ENCODE measurements around the gene PTK6. TPM values are rescaled to one million over a fixed set of nuclear protein-coding genes. Genes with fewer than 3 reads are reported as not detected.

Gene PTK6
- total RNA-seq, 1 donor from 2014 or later, result not detected

DNA sequence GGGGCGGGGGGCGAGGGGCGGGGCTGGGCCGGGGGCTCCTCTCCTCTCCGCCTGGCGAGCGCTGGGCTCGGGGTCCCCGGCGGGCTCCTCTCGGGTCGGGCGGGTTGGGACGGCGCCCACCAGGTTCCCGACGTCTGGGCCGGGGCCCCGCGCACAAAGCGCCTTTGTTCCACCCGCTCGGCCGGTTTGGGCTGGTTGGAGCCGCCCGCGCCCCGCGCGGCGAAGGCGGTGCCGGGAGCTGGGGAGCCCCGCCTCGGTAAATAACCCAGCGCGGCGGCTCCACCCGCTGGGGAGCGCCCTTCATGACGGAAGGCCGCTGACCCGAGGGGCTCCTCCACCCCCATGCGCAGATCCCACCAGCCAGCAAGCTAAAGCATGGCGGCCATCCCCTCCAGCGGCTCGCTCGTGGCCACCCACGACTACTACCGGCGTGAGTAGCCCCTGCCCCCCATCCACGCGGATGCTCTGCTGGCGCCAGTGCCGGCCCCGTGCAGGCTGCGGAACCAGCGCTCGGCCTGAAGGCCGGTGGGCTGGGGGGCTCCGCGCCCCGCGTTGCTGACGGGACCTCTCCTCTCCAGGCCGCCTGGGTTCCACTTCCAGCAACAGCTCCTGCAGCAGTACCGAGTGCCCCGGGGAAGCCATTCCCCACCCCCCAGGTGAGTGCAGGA is 16.1 kb downstream of the PTK6 start:
- intact Hi-C loops (cut with micrococcal nuclease), result no loop called here
- TF ChIP-seq, protein P1, sequence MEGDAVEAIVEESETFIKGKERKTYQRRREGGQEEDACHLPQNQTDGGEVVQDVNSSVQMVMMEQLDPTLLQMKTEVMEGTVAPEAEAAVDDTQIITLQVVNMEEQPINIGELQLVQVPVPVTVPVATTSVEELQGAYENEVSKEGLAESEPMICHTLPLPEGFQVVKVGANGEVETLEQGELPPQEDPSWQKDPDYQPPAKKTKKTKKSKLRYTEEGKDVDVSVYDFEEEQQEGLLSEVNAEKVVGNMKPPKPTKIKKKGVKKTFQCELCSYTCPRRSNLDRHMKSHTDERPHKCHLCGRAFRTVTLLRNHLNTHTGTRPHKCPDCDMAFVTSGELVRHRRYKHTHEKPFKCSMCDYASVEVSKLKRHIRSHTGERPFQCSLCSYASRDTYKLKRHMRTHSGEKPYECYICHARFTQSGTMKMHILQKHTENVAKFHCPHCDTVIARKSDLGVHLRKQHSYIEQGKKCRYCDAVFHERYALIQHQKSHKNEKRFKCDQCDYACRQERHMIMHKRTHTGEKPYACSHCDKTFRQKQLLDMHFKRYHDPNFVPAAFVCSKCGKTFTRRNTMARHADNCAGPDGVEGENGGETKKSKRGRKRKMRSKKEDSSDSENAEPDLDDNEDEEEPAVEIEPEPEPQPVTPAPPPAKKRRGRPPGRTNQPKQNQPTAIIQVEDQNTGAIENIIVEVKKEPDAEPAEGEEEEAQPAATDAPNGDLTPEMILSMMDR (IDR thresholded peaks at IDR 0.05; ENCODE audit: borderline replicate concordance), result peak; percentile 36
- no peaks in the 10 kb centered on the region for H3K9me3 ChIP-seq (replicated peaks)
- H3K27me3 ChIP-seq (ENCODE audit: low read depth), result no peaks in the 10 kb centered on the region
- peak; percentile 67 for DNase-seq
- peaks cover 46% of the 10 kb centered on the region for H3K4me1 ChIP-seq
- peak overlapping the region; percentile 97 for H3K27ac ChIP-seq (replicated peaks)
- H3K4me3 ChIP-seq, result peak overlapping the region; percentile 91
- H3K36me3 ChIP-seq, result peaks cover 15% of the 10 kb centered on the region

DNA sequence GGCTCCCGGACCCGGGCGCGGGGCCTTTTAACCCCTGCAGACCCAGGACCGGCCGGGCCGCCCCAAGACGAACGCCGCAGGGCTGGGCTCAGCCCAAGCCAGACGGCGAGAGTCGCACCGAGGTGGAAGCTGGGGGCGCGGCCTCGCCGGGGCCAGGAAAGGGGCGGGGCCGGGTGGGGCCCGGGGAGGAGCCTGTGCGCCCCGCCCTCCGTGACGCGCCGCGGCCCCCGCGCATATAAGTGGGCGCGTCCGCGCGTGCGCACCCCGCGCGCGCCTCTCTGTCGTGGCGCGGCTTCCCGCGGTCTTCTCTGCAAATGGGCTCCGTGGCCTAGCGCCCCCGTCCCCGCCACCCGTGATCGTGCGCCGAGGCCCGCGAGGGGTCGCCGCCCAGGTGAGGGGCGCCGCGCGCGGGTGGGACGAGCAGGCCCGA is 16.7 kb downstream of the PTK6 start, which contains the start of gene PPDPF:
TSS of gene PPDPF (plus strand) at position 262 of the 430 bp plus-strand sequence. CDS start 544 bp downstream, outside the sequence.
- Histone ChIP-seq H3K36me3 (peaks cover 15% of the 10 kb centered on the region), H3K4me3 (peak within 1 kb of the TSS; percentile 91), H3K27ac (replicated peaks) (peak within 1 kb of the TSS; percentile 97), H3K27me3 (ENCODE audit: low read depth) (no peaks in the 10 kb centered on the region), H3K9me3 (replicated peaks) (no peaks in the 10 kb centered on the region), H3K4me1 (peaks cover 46% of the 10 kb centered on the region)
- TF ChIP-seq, protein P1 (IDR thresholded peaks at IDR 0.05; ENCODE audit: borderline replicate concordance), result no peak
- DNase-seq, result peak; percentile 88
- intact Hi-C loops (cut with micrococcal nuclease), result no loop called here

DNA sequence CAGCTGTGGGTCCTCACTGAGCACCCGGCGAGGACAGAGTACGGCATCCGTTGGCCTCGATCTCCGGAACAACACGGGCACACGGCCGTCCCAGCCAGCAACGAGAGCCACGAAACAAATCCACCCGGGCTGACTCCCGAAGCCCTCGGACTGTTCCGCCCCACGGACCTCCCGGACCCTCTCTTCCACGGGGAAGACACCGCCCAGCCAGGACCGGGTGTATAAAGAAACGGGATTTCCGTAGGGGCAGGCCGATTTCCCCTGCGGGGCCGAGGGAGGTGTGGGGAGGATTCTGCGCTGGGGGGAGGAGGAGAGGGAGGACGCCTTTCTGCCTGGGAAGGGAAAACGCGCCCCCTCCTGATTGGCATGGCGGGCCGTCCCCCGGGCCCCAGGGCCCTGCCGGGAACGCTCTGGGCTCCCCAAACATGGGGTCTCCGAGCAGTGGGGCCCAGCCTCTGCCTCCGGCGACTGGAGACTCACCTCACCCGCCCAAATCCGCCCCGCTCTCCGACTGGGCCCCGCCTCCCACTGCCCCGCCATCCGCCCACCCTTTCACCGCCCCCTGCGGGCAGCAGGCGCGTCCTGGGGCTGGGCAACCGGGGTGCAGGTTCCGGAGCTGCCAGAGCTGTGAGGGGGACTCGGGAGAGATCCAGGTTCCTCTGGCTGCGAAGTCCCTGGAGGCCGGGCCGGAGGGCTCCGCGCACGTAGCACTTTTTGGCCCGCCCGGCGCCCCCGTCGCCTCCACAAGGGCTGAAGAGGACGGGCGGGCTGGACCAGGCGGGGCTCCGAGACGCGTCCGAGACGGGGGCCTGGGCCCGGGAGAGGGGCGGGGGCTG is 17.3 kb downstream of the PTK6 start:
- Histone ChIP-seq H3K4me3 (peak overlapping the region; percentile 91), H3K36me3 (peaks cover 15% of the 10 kb centered on the region), H3K4me1 (peaks cover 46% of the 10 kb centered on the region), H3K9me3 (replicated peaks) (no peaks in the 10 kb centered on the region), H3K27me3 (ENCODE audit: low read depth) (no peaks in the 10 kb centered on the region), H3K27ac (replicated peaks) (peak overlapping the region; percentile 97)
- TF ChIP-seq, protein P1 (IDR thresholded peaks at IDR 0.05; ENCODE audit: borderline replicate concordance), result peak; percentile 57
- peak; percentile 70 for DNase-seq
- intact Hi-C loops (cut with micrococcal nuclease), result no loop called here

DNA sequence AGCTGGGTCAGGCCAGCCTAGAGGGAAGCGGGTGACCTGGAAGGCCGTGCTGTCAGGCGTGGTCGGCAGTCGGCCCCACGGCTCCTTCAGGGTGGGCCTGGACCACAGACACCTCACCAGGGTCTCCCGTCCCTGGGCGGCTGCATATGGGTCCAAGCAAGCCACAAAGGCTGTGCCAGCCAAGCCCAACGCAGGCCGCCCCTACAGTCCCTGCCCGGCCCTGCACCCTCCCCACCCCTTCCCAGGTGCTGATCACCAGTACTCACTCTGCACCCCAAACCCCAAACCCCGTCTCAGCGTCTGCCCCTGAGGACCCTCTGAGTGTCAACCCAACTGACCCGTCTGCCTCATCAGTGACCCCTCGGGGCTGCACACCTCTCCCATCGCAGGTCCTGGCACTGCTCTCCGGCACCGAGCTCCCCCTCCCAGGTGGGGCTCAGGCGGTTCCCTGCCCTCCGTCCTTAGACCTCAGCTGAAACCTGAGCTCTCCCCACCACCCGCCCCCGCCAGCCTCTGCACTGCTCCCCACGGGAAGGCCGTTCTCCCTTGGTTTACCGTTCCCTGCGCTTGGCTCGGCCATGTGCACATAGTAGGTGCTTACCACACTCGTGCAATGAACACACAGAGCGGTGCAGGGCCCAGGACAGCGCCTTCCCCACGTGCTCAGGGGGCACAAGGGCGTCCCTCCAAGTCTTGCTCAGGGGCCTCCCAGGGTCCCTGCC is 18.1 kb downstream of the PTK6 start:
- Histone ChIP-seq H3K36me3 (peaks cover 15% of the 10 kb centered on the region), H3K4me3 (peak overlapping the region; percentile 91), H3K4me1 (peaks cover 46% of the 10 kb centered on the region), H3K27ac (replicated peaks) (peak overlapping the region; percentile 97), H3K9me3 (replicated peaks) (no peaks in the 10 kb centered on the region), H3K27me3 (ENCODE audit: low read depth) (no peaks in the 10 kb centered on the region)
- TF ChIP-seq, protein P1 (IDR thresholded peaks at IDR 0.05; ENCODE audit: borderline replicate concordance), result no peak
- intact Hi-C loops (cut with micrococcal nuclease), result no loop called here
- DNase-seq, result no peak

DNA sequence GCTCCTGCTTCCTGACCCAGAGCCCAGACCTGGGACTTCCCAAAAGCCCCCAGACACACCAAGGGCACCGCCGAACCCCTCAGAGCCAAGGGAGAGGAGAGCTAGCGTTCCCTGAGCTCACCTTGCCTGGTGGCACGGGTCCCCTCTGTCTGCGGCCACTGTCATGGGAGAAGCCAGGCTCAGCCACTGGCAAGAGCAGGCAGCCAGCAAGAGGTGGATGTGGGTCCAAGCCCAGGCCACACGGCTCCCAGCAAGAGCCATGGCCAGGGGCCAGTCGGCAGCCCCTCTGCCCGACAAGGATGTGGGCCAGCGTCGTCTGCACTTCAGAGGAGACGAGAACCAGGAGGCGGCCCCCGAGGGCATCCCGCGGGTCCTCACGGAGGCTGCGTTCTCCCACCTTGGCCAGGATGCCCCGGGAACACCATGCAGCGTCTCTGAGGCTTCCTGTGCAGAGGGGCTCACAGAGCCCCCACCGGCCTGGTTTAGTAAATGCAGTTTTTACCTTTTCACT is 18.8 kb downstream of the PTK6 start:
- Histone ChIP-seq H3K27me3 (ENCODE audit: low read depth) (no peaks in the 10 kb centered on the region), H3K9me3 (replicated peaks) (no peaks in the 10 kb centered on the region), H3K27ac (replicated peaks) (no peak overlapping the region), H3K4me3 (no peak overlapping the region), H3K4me1 (peaks cover 46% of the 10 kb centered on the region), H3K36me3 (peaks cover 13% of the 10 kb centered on the region)
- TF ChIP-seq, protein P1 (IDR thresholded peaks at IDR 0.05; ENCODE audit: borderline replicate concordance), result no peak
- no peak for DNase-seq
- intact Hi-C loops (cut with micrococcal nuclease), result no loop called here

Measured in left ventricle myocardium inferior (tissue), 1 donor.